ENCODE results near the gene RCAN1. TPM values are rescaled to one million over a fixed set of nuclear protein-coding genes. Genes with fewer than 3 reads are reported as not detected.
"Not testable (repeated sequence)": the region's sequence is repeated elsewhere in the genome, so short reads cannot be mapped to it uniquely, and the experiment has no call there.

Gene RCAN1
- total RNA-seq, 1 donor from 2014 or later: 31.5 TPM

DNA sequence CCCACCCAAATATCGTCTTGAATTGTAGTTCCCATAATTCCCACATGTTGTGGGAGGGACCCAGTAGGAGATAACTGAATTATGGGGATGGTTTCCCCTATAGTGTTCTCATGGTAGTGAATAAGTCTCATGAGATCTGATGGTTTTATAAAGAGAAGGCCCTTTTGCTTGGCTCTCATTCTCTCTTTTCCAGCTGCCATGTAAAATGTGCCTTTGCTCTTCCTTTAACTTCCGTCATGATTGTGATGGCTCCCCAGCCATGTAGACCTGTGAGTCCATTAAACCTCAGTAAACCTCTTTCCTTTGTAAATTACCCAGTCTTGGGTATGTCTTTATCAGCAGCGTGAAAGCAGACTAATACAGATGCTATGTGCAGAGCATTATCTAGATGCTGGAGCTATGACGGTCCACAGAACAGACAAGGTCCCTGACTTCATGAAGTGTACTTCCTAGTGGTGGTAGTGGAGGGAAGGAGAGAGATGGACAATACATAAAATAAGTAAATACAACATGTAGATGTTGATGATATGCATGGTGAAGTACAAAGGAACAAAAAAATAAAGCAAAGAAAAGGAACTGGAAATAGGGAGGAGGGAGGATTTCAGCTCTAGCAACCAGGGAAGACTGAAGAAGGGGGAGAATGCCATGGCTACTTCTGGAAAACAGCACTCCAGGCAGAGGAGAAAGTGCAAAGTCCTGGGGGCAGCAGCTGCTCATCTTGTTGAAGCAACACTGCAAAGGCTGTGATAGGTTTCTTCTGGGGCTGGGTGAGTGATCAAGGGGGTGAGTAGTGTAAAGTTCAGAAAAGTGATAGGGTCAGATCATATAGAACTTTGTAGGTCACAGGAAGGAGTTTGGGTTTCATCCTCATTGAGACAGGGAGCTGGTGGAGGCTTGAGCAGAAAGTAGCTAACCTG lies 6.8 kb upstream of the RCAN1 start:
- DNase-seq (ENCODE audit: low read depth in 2 of 2): no peak

DNA sequence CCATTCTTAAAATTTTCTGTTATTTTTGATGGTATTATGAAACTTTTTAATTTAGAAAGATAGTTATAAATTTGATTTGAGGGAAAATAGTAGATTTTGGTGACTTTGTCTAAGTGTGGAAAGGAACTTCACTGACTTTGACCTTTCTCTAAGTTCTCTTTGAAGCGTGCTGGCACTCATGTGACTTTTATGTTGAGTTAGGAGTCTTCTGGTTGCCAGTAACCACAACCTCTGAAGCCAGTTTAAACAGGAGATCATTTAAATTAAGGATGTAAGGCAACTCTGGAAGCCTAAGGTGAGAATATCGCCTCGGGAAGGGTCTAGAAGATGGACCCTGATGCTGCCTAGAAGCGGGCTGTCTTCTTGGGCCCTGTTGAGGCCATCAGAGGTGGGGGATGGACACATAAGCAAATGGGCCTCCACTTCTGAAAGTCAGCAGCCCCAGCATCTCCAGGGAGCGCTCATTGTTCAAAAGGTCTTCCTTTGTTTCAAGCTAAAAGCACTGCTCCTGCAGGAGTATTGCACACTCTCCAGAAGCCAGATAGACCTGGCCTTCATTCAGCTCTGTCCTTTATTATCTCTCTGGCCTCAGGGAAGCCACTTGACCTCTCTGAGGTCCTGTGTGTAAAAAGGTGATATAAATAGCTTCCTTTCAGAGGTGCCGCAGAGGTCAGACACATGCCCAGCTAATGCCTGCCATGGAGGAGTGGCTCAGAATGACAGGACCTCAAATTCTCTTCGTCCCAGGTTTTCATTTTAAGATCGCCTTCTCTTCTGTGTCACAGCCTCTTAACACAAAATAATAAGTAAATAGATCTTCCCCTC lies 5.1 kb upstream of the RCAN1 start:
- no peak for DNase-seq (ENCODE audit: low read depth in 2 of 2)

DNA sequence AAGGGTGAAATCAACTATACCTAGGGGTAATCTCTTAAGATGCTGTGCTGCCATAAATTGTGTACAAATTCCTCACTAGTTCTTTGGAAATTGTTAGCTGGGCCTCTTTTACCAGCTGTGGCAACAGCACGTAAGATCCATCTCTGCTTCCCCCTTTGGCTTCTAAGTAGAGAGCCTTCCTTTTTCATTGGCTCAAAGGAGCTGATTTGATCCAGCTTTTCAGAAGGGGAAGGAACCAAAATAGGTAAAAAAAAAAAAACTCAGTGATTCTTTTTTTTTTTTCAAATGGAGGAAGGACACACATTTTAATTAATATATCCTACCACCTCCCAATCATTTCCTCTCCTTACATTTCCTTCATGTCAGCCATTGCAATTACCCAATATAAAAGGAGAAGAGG lies 4.0 kb upstream of the RCAN1 start:
- DNase-seq (ENCODE audit: low read depth in 2 of 2): no peak

DNA sequence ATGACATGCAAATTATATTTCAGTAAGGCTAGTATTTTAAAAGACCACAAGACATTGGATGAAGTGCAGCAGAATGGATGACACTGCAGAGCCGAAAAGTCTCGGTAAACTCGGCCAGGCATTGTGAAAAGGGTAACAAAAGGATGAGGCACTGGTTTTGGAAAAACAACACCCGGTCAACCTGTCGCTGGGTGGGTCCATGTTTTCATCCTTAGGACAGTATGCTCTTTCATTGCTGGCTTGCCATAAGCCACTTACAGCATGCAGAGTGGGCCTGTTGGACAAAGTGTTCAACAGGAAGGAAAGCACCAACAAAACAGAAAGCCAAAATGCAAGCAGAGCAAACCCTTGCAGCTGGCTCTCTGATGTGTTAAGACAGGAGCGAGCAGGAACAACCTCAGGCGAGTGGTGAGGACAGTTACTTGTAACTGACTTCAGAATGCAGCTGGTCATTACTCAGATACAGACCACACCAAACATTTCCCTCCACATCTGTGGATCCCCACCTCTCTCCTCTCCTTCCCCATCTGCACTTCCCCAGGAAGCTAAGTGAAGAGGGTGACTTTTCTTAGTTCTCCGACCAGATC lies 2.9 kb upstream of the RCAN1 start:
- no peak for DNase-seq (ENCODE audit: low read depth in 2 of 2)

DNA sequence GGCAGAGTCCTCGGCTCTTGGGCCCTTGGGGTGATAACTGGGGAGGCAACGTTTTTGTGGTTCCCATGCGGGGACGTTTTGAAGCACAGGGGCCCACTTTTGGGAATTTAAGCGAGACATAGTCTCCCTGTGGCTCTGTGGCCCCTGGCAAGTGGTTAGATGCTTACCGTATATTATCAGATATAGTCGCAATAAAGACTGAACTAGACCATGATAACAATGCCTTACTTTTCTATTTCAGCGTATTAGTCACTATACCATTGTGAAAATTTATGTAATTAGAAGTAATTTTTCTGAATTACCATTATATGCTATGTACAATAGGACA lies 538 bp upstream of the RCAN1 start:
- no peak for DNase-seq (ENCODE audit: low read depth in 2 of 2)

DNA sequence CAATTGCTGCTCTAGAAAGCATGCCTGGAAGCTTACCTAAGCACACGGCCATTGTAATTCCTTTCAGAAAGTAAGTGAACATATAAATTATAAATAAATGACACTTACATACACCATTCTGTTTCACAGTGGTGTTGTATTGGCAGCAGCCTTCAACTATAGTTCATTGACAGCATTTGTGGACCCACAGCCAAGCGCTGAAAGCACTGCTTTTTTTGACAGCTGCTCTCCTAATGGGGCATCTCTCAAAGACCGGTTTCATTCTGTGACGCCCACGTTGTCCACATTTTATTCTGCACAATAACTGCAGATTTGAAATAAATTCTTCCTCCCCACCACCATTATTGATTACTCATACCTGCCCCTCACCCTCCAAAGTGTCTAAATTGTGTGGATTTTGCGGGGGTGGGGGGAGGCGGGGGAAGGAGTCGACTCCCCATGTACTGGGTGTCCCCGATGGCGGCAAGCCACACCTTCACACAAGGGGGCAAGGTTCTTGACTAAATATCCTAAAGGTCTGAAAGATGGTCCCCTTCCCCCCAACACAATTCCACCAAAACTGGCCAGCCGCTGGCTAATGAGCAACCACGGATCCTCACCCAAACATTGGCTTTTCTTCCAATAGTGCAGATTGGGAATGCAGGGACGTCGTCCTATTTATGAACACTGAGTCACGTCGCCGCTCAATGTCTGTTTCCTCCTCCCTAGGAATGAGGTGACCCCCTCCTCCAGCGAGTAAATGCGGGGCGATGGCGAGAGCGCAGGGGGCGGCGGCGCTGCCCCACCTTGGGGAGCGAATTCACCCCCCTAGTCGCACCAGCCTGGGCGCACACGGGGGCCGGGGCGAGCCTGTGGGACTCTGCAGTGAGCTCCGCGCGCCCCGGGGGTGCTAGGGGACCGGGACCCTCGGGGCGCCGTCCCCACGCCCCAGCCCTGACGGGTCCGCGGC lies 960 bp downstream of the RCAN1 start:
- peak; percentile 22 to 23 for DNase-seq (ENCODE audit: low read depth in 2 of 2)

DNA sequence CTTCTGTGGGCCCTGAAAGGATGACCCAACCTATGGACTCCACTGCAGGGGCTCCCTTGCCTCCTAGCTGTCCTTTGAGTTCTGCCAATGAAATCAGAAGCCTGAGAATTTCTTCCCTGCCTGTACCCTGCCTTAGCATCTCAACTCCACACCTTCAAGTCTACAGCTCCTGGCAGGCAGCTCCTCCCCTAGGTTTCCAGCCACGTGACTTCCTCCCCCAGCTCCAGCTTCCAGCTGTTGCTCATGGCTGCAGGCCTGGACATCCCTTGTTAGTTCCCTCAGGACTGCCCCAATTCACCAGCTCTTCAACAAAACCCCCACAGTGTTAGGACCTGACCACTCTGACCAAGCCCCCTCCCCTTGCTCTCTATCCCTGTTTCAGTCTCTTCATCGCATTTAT lies 2.4 kb downstream of the RCAN1 start:
- DNase-seq (ENCODE audit: low read depth in 2 of 2): no peak

DNA sequence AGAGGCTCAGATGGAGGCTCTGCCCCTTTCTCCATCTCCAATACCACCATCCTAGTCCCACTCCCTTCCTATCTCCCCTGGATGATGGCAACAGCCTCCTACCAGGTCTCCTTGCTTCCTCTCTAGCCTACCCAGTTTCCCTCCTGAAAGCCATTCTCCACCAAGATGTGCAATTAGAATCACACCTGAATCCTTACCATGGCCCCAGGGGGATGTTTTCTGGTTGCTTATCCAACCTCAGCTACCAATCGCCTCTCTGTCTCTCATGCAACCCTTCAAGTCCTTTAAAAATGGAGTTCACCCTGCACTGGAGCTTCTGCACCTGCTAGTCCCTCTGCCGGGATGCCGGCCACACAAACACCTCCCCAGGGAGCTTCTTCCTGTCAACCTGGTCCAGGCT lies 2.9 kb downstream of the RCAN1 start:
- DNase-seq (ENCODE audit: low read depth in 2 of 2): no peak

DNA sequence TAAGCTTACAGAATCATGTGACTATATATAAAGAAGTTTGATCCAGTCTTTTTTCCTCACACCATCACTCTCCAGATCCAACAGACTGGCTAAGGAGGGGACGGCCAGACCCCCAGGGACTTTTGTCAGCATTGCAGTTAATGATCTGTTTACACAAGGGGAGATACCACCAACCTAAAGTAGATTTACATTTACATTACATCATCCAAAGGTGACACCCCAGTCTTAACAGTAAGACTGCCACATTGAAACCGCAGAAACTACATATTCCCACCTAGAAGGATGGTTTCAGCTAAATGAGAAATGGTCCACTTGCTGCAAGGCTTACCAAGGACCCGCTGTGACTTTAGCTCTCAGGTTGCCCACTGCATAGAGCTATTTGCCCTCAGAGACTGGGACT lies 3.4 kb downstream of the RCAN1 start:
- DNase-seq (ENCODE audit: low read depth in 2 of 2): no peak

DNA sequence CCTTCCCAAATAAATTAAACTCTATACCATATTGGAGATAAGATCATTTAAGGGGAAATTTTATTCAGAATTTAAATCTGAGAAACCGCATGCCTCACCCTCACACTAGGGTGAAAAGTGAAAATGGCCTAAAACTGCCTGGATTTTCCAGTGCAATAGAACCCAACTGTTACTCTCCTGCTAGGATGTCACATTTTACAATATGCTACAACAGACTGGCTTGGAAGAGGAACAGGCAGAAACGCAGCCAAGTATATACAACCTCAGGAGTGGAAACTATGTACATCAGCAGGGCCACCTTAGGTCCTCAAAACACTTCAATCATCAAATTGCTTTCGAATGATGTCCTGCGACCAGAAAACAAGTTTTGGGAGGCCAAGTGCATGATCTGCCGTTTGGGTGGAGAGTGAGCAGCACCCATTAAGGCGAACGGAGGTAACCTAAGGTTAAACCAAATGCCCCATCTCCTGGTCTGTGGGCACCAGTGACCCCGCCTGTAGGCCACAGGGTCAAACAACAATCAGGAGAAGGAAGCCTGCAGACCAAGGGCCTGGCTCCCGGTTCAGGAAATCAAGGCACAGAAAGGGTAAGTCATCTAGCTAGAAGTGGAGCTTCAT lies 4.9 kb downstream of the RCAN1 start:
- no peak for DNase-seq (ENCODE audit: low read depth in 2 of 2)

DNA sequence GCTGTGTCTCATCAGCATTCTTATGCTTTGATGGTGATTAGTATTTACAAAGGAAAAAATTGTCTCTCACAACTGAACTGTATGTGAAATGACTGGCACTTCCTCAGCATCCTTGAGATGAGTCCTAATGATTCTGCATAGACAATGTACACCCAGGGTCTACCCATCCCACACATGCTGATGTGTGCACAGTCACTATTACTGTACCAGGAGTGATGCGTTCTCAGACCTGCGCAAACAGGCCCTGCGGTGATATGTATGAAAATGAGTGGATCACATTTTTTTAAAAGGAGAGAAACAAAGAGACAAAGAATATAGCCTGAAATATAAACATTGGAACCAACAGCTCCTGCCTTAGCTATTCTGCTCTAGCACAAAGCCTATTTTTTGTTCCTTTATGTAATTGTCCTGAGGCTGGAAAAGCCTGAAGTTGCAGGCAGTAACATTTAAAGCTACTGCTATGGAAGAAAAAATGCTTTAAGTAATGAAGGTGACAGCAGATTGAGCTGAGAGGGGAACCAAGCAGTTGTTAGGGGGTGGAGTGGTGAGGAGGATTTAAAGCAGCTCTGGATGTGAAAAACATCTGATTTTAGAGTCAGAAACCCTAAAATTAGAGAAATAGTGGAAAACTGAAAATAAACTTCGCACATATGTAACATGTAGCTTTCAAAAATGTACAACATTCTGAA lies 5.5 kb downstream of the RCAN1 start:
- no peak for DNase-seq (ENCODE audit: low read depth in 2 of 2)

DNA sequence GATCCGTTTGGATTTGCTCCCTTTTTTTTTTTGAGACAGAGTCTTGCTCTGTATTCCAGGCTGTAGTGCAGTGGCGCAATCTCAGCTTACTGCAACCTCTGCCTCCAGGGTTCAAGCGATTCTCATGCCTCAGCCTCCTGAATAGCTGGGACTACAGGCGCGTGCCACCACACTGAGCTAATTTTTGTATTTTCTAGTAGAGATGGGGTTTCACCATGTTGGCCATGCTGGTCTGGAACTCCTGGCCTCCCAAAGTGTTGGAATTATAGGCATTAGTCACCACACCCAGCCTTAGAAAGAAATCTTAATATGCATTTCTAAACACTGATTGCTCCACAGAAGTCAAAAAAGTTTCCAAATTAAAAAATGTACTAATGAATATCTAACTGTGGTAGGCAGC lies 7.5 kb downstream of the RCAN1 start:
- not testable (repeated sequence) for DNase-seq (ENCODE audit: low read depth in 2 of 2)

DNA sequence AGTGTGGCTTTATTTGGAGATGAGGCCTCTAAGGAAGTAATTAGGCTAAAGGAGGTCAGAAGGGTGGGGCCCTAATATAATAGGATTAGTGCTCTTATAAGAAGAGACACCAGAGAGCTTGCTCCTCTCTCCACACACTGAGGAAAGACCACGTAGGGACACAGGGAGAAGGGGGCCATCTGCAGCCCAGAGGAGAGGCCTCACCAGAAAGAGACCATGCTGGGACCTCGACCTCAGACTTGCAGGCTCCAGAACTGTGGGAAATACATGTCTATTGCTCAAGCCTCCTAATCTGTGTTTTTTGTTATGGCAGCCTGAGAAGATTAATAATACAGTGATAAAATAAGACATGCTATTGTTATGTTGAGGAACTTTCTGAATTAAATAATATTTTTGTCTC lies 8.3 kb downstream of the RCAN1 start:
- DNase-seq (ENCODE audit: low read depth in 2 of 2): no peak

DNA sequence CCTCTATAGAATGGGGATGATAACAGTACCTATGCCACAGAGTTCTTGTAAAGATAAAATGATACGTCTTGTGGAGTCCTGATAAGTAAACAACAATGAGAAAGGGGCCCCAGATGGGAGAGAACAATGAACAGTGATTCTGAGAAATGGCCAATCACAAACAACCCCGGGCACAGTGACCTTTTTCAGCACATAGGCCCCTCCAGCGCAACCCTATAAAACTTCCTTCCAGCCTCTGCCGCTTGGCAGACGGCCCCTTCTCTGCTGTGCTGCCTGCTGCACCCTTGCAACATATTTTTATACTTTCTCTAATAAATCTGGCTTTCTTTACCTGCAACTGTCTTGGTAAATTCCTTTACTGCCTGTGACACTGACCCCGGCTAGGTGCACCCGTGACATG lies 8.9 kb downstream of the RCAN1 start:
- no peak for DNase-seq (ENCODE audit: low read depth in 2 of 2)

DNA sequence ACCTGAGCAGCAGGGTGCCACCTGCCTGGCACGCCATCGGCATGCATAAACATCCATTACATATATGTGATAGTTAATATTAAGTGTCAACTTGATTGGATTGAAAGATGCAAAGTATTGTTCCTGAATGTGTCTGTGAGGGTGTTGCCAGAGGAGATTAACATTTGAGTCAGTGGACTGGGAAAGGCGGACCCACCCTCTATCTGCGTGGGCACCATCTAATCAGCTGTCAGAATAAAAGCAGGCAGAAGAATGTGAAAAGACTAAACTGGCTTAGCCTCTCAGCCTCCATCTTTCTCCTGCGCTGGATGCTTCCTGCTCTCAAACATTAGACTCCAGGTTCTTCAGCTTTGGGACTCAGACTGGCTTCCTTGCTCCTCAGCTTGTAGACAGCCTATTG lies 10.0 kb downstream of the RCAN1 start:
- DNase-seq (ENCODE audit: low read depth in 2 of 2): not testable (repeated sequence)

DNA sequence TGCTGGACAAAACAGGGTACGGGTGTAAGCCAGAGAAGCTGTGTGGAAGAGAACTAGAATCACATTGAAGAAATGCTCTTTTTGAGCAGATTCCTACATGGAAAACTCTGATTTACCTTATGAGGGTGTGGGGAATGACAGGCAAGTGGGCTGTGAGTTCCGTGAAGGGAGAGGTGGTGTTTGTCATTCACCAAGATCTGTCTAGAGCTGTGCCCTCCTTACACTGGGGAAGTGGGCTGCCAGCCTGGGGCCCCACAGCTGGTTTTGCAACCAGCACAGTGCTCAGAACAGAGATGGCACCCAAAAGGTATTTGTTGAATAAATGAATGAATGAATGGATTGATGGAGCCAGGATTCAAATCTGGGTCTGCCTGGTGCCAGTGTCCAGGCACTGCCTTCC lies 10.4 kb downstream of the RCAN1 start:
- DNase-seq (ENCODE audit: low read depth in 2 of 2): no peak

DNA sequence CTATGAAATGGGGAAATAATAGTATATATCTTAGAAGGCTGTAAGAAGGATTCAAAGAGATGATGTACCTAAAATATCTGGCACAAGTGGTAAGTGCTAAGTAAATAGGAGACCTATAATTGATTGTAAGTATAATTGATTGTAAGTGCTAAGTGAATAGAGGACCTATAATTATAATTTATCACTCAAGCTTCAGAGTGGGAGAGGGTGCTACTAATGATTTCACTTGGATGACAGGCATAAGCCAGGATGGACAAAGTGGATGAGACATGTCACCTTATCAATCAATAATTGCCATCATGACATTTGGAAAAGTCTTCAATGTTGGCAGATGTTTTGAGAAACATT lies 11.2 kb downstream of the RCAN1 start:
- DNase-seq (ENCODE audit: low read depth in 2 of 2): no peak

DNA sequence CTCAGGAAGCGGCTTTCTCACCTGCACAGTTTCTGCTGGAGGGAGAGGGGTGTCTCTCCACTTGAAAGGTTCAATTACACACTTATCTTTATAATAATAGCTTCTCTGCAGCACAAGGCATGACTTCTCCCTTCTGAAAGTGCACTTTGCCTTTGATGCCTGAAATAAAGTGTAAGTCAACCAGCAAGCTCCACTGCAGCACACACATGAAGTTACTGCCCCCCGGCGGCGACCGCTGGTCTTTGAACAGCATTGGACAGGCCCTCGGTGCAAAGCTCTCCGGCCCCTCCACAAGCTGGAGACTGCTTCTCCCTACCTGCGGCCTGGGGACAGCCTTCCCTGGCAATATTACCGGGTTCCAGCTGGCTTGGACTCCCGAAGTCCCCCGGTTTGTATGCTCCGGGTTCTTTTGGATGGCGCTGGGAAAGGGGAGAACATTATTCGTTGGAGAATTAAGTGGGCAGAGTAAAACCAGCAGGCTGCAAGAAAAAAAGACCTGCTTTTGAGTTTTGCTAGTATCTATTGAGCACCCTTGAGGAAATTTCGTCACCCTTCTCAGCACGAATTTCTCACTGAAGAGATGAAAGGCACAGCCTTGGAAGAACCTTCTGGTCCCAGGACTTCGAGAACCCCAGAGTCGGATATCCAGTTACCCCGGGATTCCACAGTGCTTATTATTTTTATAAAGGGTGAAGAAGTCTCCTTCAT lies 11.8 kb downstream of the RCAN1 start:
- DNase-seq (ENCODE audit: low read depth in 2 of 2): peak; percentile 82 to 87

DNA sequence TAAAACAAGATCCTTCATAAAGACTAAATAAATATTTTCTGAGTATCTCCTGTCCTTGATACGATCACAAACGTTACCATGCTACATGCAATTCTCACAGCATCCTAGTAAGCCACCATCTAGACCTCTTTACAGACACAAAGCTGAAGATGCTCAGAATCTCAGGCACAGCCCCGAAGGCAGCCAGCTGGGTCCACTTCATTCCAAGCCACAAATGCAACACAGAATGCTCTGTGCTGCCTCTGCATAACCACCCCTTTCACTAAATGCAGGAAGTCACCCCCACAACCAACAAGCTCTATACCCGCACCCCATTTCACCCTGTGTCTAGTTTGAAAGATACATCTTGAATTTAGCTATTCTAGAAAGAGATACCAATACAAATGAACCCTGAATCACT lies 12.9 kb downstream of the RCAN1 start:
- DNase-seq (ENCODE audit: low read depth in 2 of 2): no peak
